Parathyroid adenoma (tissue), 2 donors: ENCODE results near the gene RPL13A.

Experiments used
- H2AFZ ChIP-seq: fragments of 300-600 bp; sonication (generic); one replicate; pipeline ENCODE4 v1.7.0; 2017; ENCODE audit warnings: antibody characterized with exemption, mild to moderate bottlenecking
- H3K27ac ChIP-seq: fragments of 300-600 bp; sonication (generic); one replicate; pipeline ENCODE4 v1.7.0; 2017
- H3K27me3 ChIP-seq: fragments of 300-600 bp; sonication (generic); one replicate; pipeline ENCODE4 v1.7.0; 2017; ENCODE audit warnings: low read length; ENCODE audit not compliant: control insufficient read depth, insufficient read depth
- H3K36me3 ChIP-seq: fragments of 300-600 bp; sonication (generic); one replicate; pipeline ENCODE4 v1.7.0; 2017; ENCODE audit warnings: low read length; ENCODE audit not compliant: control insufficient read depth, insufficient read depth
- H3K4me1 ChIP-seq: fragments of 300-600 bp; sonication (generic); one replicate; pipeline ENCODE4 v1.7.0; 2017; ENCODE audit warnings: control low read depth
- H3K4me2 ChIP-seq: fragments of 300-600 bp; sonication (generic); one replicate; pipeline ENCODE4 v1.7.0; 2017; ENCODE audit warnings: low read length
- H3K4me3 ChIP-seq: fragments of 300-600 bp; sonication (generic); one replicate; pipeline ENCODE4 v1.7.0; 2017; ENCODE audit warnings: low read depth, low read length
- H3K79me2 ChIP-seq: fragments of 300-600 bp; sonication (generic); one replicate; pipeline ENCODE4 v1.7.0; 2017; ENCODE audit warnings: control low read depth
- H3K9ac ChIP-seq: fragments of 300-600 bp; sonication (generic); one replicate; pipeline ENCODE4 v1.7.0; 2017; ENCODE audit warnings: mild to moderate bottlenecking
- H3K9me3 ChIP-seq: fragments of 300-600 bp; sonication (generic); one replicate; pipeline ENCODE4 v1.7.0; 2017; ENCODE audit warnings: low read length; ENCODE audit not compliant: control insufficient read depth
- TF ChIP-seq, protein P1 (sequence below): fragments of 300-600 bp; sonication (generic); IDR thresholded peaks from one replicate; pipeline ENCODE4 v1.7.0; 2017; ENCODE audit warnings: antibody characterized with exemption, mild to moderate bottlenecking
- donor health status: primary hyperparathyroidism.

RPL13A gene

DNA sequence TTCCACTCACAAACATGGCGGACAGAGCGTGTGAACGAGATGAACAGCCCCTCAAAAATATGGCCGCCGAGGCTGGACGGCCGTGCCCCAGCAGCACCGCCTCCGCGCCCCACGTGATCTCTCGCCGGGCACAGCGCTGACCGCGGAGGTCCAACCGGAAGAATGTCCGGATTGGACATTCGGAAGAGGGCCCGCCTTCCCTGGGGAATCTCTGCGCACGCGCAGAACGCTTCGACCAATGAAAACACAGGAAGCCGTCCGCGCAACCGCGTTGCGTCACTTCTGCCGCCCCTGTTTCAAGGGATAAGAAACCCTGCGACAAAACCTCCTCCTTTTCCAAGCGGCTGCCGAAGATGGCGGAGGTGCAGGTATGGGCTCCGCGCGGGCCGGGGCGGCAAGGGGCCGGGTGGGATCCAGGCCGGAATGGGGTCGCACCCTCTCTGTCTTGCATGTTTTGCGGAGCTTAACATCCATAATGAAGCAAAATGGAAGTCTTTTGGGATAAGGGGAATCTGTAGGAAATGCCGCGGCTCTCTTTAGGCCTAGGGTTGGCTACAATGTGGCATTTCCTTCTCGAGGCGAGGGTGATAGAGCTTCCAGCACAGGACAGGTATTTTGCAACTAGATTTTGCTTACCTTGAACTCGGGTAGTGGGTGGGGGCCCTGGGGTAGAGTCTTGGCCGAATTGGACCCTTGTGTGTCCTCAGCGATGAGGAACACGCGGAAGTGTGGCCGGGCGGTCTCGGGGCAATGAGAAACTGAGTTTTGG is at the start of gene RPL13A:
Gene RPL13A, plus strand, starts transcription at position 332 of the 769 bp plus-strand sequence. Its CDS starts 22 bp downstream, at position 354.
- TF ChIP-seq, protein P1, sequence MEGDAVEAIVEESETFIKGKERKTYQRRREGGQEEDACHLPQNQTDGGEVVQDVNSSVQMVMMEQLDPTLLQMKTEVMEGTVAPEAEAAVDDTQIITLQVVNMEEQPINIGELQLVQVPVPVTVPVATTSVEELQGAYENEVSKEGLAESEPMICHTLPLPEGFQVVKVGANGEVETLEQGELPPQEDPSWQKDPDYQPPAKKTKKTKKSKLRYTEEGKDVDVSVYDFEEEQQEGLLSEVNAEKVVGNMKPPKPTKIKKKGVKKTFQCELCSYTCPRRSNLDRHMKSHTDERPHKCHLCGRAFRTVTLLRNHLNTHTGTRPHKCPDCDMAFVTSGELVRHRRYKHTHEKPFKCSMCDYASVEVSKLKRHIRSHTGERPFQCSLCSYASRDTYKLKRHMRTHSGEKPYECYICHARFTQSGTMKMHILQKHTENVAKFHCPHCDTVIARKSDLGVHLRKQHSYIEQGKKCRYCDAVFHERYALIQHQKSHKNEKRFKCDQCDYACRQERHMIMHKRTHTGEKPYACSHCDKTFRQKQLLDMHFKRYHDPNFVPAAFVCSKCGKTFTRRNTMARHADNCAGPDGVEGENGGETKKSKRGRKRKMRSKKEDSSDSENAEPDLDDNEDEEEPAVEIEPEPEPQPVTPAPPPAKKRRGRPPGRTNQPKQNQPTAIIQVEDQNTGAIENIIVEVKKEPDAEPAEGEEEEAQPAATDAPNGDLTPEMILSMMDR, result peak; percentile 4
- peaks cover 31% of the 10 kb centered on the region for H3K79me2 ChIP-seq
- H3K27me3 ChIP-seq, result no peaks in the 10 kb centered on the region
- H3K36me3 ChIP-seq, result no peaks in the 10 kb centered on the region
- peak within 1 kb of the TSS; percentile 91 for H2AFZ ChIP-seq
- H3K9me3 ChIP-seq, result no peaks in the 10 kb centered on the region
- peak within 1 kb of the TSS; percentile 100 for H3K4me3 ChIP-seq
- H3K9ac ChIP-seq, result peak within 1 kb of the TSS; percentile 57
- peak within 1 kb of the TSS; percentile 89 for H3K4me2 ChIP-seq
- peaks cover 10% of the 10 kb centered on the region for H3K4me1 ChIP-seq
- peak within 1 kb of the TSS; percentile 90 for H3K27ac ChIP-seq

DNA sequence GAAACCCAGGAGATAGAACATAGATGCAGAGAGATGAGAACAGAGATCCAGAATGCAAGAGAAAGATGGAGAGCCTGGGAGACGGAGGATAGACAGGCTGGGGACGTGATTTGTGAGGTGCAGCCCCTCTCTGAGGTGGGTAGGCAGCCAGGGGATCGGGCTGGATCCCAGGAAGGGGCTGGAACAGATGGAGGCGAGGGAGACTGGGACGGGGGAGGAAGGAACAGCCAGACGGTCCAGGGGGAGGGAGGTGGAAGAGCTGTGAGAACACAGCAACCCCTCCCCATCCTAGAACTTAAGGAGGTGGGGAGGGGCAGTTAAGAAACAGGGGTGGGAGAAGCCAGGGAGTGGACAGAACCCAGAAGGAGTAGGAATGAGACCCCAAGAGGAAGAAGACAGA is 49.1 kb upstream of the RPL13A start:
- Histone ChIP-seq H3K9ac (no peak overlapping the region), H3K79me2 (no peaks in the 10 kb centered on the region), H3K9me3 (no peaks in the 10 kb centered on the region), H3K27me3 (peaks cover 4% of the 10 kb centered on the region), H3K36me3 (no peaks in the 10 kb centered on the region), H3K27ac (no peak overlapping the region), H3K4me3 (no peak overlapping the region), H3K4me1 (no peaks in the 10 kb centered on the region), H3K4me2 (no peak overlapping the region), H2AFZ (no peak overlapping the region)
- TF ChIP-seq, protein P1, result no peak

DNA sequence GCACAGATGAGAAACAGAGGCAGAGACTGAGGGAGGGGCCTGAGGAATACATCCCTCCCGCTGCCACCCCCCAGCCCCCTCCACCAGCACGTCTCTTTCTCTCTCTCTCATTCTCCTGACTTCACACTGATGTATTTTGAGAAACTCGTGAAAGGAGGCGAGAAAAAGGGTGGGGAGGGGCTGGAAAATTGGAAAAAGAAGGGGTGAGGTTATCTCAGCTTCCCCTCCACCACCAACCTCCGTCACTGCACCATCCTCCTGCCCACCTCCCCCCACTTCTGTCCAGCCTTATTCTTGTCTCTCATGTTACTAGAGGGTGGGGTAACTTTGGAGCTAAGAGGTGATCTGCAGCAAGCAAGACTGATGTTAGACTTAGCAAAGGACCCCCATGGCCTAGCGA is 47.6 kb upstream of the RPL13A start:
- TF ChIP-seq, protein P1, result no peak
- Histone ChIP-seq H3K27me3 (peaks cover 4% of the 10 kb centered on the region), H3K79me2 (no peaks in the 10 kb centered on the region), H3K9me3 (no peaks in the 10 kb centered on the region), H3K27ac (no peak overlapping the region), H2AFZ (no peak overlapping the region), H3K4me1 (no peaks in the 10 kb centered on the region), H3K4me3 (no peak overlapping the region), H3K9ac (no peak overlapping the region), H3K36me3 (no peaks in the 10 kb centered on the region), H3K4me2 (no peak overlapping the region)

DNA sequence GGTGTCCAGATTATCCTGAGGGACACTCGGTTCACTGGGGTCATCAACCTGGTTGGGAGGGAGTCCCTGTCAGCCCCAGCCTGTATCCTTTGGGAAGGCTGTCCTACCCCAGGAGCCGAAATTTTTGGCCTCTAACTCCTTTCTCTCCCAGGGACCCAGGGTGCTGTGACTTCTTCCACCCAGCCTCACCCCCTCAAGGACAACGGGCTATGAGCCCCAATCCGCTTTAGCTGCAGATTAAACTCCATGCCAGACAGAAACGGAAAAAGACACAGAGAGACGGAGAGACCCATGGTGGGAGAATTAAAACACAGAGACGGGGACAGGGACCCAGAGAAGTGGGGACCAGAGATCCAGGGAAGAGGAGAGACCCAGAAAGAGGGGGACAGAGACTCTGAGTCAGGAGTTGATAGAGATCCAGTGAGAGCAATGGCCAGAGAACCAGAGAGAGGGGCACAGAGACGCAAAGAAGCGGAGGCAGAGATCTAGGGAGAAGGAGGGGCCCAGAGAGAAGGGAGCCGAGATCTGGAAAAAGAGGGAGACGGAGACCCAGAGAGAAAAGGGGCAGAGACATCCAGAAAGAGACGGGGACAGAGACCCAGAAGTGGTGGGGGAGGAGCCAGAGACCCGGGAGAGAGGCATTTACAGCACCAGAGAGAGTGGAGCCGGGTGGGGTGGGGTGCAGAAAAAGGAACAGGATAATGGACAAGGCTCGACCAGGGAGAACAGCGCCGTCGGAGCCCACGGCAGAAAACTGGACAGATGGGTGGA is 46.8 kb upstream of the RPL13A start:
- Histone ChIP-seq H3K79me2 (no peaks in the 10 kb centered on the region), H3K27me3 (peaks cover 4% of the 10 kb centered on the region), H3K9me3 (no peaks in the 10 kb centered on the region), H3K4me2 (no peak overlapping the region), H3K9ac (no peak overlapping the region), H3K4me1 (no peaks in the 10 kb centered on the region), H3K27ac (no peak overlapping the region), H3K4me3 (no peak overlapping the region), H2AFZ (no peak overlapping the region), H3K36me3 (no peaks in the 10 kb centered on the region)
- TF ChIP-seq, protein P1, result no peak
